ENCODE data around the gene MAP1LC3B2. TPM values are rescaled to one million over a fixed set of nuclear protein-coding genes. Genes with fewer than 3 reads are reported as not detected.

MAP1LC3B2 gene
- total and polyA plus RNA-seq, 2 of the 13 experiments (the other 11 are each of a cell fraction or from before 2014, with no cell fraction given), result 0.60 to 2.2 TPM

DNA sequence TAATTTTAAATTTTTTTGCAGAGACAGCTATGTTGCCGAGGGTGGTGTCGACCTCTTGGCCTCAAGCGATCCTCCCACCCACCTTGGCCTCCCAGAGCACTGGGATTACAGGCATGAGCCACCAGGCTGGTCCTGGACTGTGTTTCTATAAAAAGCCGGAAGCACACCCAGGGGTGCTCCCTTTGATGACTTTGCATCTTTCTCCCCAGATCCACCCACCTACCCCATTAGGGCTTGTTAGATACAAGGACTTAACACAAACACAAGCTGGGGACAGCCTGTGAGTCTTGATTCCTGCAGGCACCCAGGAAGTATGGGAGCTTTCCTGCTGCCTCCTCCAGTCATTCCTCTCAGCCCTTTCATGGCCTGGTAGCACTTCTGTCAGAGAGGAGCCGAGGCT lies 67.0 kb downstream of the MAP1LC3B2 start:
- FAIRE-seq, result no peak
- CTCF ChIA-PET (ENCODE audit: low intra/inter-chr PET ratio, low total read pairs), result no interaction called here
- POLR2A ChIA-PET, result no interaction called here

More for the DNA sequence above, 67.0 kb downstream of the MAP1LC3B2 start:
- BruUV-seq (replicated peaks), result no TSS peak
- no peaks in the 10 kb centered on the region for H4K20me1 ChIP-seq (ENCODE audit: insufficient read depth, low read length)
- intact Hi-C loops (cut with micrococcal nuclease; ENCODE audit: unreplicated experiment), result no loop called here
- no peak overlapping the region for H3K9ac ChIP-seq (ENCODE audit: insufficient read depth, low read depth, low read length)
- peaks cover 23% of the 10 kb centered on the region for H3K4me1 ChIP-seq (ENCODE audit: insufficient read depth, low read length)
- no peak overlapping the region for H3K27ac ChIP-seq (ENCODE audit: extremely low read length, insufficient read depth, low read length)
- H3K9me3 ChIP-seq (ENCODE audit: low read length), result 0 out of 2 replicates have a peak, but pooled peaks cover 7% of the 10 kb centered on the region
- H3K4me2 ChIP-seq (ENCODE audit: low read depth, low read length), result no peak overlapping the region
- 33% methylated on average over 5 of the region's 5 CpGs for WGBS (ENCODE audit: low lambda C conversion rate)
- ATAC-seq, result no peak
- H3K79me2 ChIP-seq (ENCODE audit: insufficient read depth, low read length), result no peaks in the 10 kb centered on the region
- in situ Hi-C loops (cut with HindIII; ENCODE audit: extremely low pct_ligation_motif_present, low pct_unique_long_range_greater_than_20kb), result no loop called here
- no peak for DNase-seq (ENCODE audit: low spot score)
- no peaks in the 10 kb centered on the region for H3K36me3 ChIP-seq (replicated peaks in 1 of 2; ENCODE audit: control insufficient read depth in 1 of 2, insufficient read depth in 2 of 2, low read length in 2 of 2)
- H3K27me3 ChIP-seq (ENCODE audit: control insufficient read depth in 1 of 2, insufficient read depth in 2 of 2, low read length in 2 of 2), result peaks cover 1 to 23% of the 10 kb centered on the region in 2 experiments; a peak in 3 of 5 replicates
- TF ChIP-seq ZBTB7A (CRISPR knock-in tag; IDR thresholded peaks at IDR 0.05) (no peak), ELF1 (CRISPR knock-in tag; IDR thresholded peaks at IDR 0.05) (no peak), ZSCAN31 (CRISPR knock-in tag; IDR thresholded peaks at IDR 0.05; ENCODE audit: low read depth) (no peak), AGO1 (IDR thresholded peaks at IDR 0.05; ENCODE audit: low read depth, low read length, poor library complexity, severe bottlenecking) (no peak)
- H2AFZ ChIP-seq (ENCODE audit: low read length), result no peak overlapping the region
- H3K4me3 ChIP-seq (replicated peaks in 1 of 3; ENCODE audit: insufficient read depth in 1 of 3, low read depth in 2 of 3, low read length in 3 of 3), result no peak overlapping the region

Other genes starting within 250 kb of the MAP1LC3B2 start
- gene SPRING1, start 178.7 kb downstream of the MAP1LC3B2 start, total RNA-seq (2016; rRNA removed; fragmentation: Illumina TruSeq; extraction: Trizol), result 51.8 and 65.6 TPM in 2 replicates
- 16.1 and 20.0 TPM in 2 replicates for gene SPRING1, start 178.7 kb downstream of the MAP1LC3B2 start, polyA plus RNA-seq (2011; rRNA removed)
- 7.1 and 8.3 TPM in 2 replicates for gene RNFT2, start 178.9 kb downstream of the MAP1LC3B2 start, total RNA-seq (2016; rRNA removed; fragmentation: Illumina TruSeq; extraction: Trizol)
- gene RNFT2, start 178.9 kb downstream of the MAP1LC3B2 start, polyA plus RNA-seq (2011; rRNA removed), result 3.3 and 3.4 TPM in 2 replicates